Mesodermal cell (in vitro differentiated cells): ENCODE measurements around the gene CA9. TPM values are rescaled to one million over a fixed set of nuclear protein-coding genes. Genes with fewer than 3 reads are reported as not detected.
"Not testable (repeated sequence)": the region's sequence is repeated elsewhere in the genome, so short reads cannot be mapped to it uniquely, and the experiment has no call there.

Source experiments
- H3K27ac ChIP-seq: 2 replicates; pipeline ENCODE4 v1.7.0; 2013; ENCODE audit warnings: mild to moderate bottlenecking, low read depth, low read length, moderate library complexity; ENCODE audit not compliant: severe bottlenecking
- H3K36me3 ChIP-seq: 2 replicates; pipeline ENCODE4 v1.7.1; 2013; ENCODE audit warnings: mild to moderate bottlenecking, low read length, moderate library complexity; ENCODE audit not compliant: control insufficient read depth, insufficient read depth
- H3K4me1 ChIP-seq: one replicate; pipeline ENCODE4 v1.7.1; 2013; ENCODE audit warnings: mild to moderate bottlenecking, low read length; ENCODE audit not compliant: insufficient read depth, control insufficient read depth, poor library complexity, severe bottlenecking
- H3K4me3 ChIP-seq: 2 replicates; pipeline ENCODE4 v1.7.0; 2013; ENCODE audit warnings: low read length, control low read depth, mild to moderate bottlenecking; ENCODE audit not compliant: insufficient read depth, poor library complexity, severe bottlenecking; ENCODE audit errors: extremely low read depth
- H3K9me3 ChIP-seq: 2 replicates; pipeline ENCODE4 v1.7.1; 2013; ENCODE audit warnings: mild to moderate bottlenecking, low read length, moderate library complexity; ENCODE audit not compliant: control insufficient read depth
- WGBS, 2 experiments: methylation state at CpG; one replicate each; pipeline ENCODE4 v1.1.5; 2013; ENCODE audit warnings: missing lambda C conversion rate in 2 of 2; ENCODE audit not compliant: insufficient coverage in 2 of 2; 5-methylcytosine and 5-hydroxymethylcytosine counted together
- polyA plus RNA-seq, 2 experiments: library from polyadenylated mRNA; stranded (reverse); fragments of 50-300 nt; gene quantifications; one replicate each; pipeline ENCODE4 v1.2.3, GENCODE V29; 2013

Gene CA9
- 0.66 TPM for polyA plus RNA-seq (2013, experiment 1 of 2)
- polyA plus RNA-seq (2013, experiment 2 of 2): 1.1 TPM

- Histone ChIP-seq H3K9me3 (no peaks in the 10 kb centered on the region), H3K4me1 (peaks cover 8% of the 10 kb centered on the region), H3K4me3 (no peak within 1 kb of the TSS), H3K27ac (no peak within 1 kb of the TSS), H3K36me3 (no peaks in the 10 kb centered on the region)
- 82 to 84% methylated on average over 7 to 9 of the region's 10 CpGs for WGBS, 2 experiments
Observed at GRCh38 chr9:35673132-35674024, at the start of gene CA9. Gene CA9, plus strand, starts transcription at chr9:35673928. Its CDS starts 32 bp downstream, at chr9:35673960.

- no peak overlapping the region for H3K27ac ChIP-seq
- H3K4me3 ChIP-seq: no peak overlapping the region
- no peaks in the 10 kb centered on the region for H3K9me3 ChIP-seq
- WGBS, 2 experiments: 93% methylated on average over 2 of the region's 2 CpGs; no CpG with 5 or more reads in 1 of the 2 experiments
- no peaks in the 10 kb centered on the region for H3K36me3 ChIP-seq
- no peaks in the 10 kb centered on the region for H3K4me1 ChIP-seq
Observed at GRCh38 chr9:35627575-35627974, 46.2 kb upstream of the CA9 start.

- no peak overlapping the region for H3K4me3 ChIP-seq
- H3K4me1 ChIP-seq: no peaks in the 10 kb centered on the region
- 94 to 96% methylated on average over 5 to 6 of the region's 6 CpGs for WGBS, 2 experiments
- no peak overlapping the region for H3K27ac ChIP-seq
- no peaks in the 10 kb centered on the region for H3K9me3 ChIP-seq
- H3K36me3 ChIP-seq: no peaks in the 10 kb centered on the region
Observed at GRCh38 chr9:35628389-35628991, 45.2 kb upstream of the CA9 start.

- Histone ChIP-seq H3K4me3 (no peak overlapping the region), H3K4me1 (no peaks in the 10 kb centered on the region), H3K27ac (no peak overlapping the region), H3K9me3 (no peaks in the 10 kb centered on the region), H3K36me3 (no peaks in the 10 kb centered on the region)
- WGBS, 2 experiments: 93 to 100% methylated on average over 5 of the region's 5 CpGs
Observed at GRCh38 chr9:35629597-35629996, 44.1 kb upstream of the CA9 start.

- Histone ChIP-seq H3K27ac (no peak overlapping the region), H3K9me3 (no peaks in the 10 kb centered on the region), H3K4me1 (no peaks in the 10 kb centered on the region), H3K4me3 (no peak overlapping the region), H3K36me3 (no peaks in the 10 kb centered on the region)
Observed at GRCh38 chr9:35635730-35636129, 38.0 kb upstream of the CA9 start.

GRCh38 chr9:35636135-35636876 is 37.4 kb upstream of the CA9 start:
- WGBS, 2 experiments: 82 to 91% methylated on average over 6 of the region's 9 CpGs
- Histone ChIP-seq H3K4me3 (no peak overlapping the region), H3K4me1 (no peaks in the 10 kb centered on the region), H3K27ac (no peak overlapping the region), H3K9me3 (no peaks in the 10 kb centered on the region), H3K36me3 (no peaks in the 10 kb centered on the region)

- 89 to 94% methylated on average over 4 to 6 of the region's 6 CpGs for WGBS, 2 experiments
- not testable (repeated sequence) for H3K9me3 ChIP-seq
Observed at GRCh38 chr9:35636877-35637246, 36.9 kb upstream of the CA9 start.

GRCh38 chr9:35637427-35637955 is 36.2 kb upstream of the CA9 start:
- H3K4me1 ChIP-seq, H3K27ac ChIP-seq, H3K4me3 ChIP-seq, H3K36me3 ChIP-seq, H3K9me3 ChIP-seq: not testable (repeated sequence)
- 87 to 94% methylated on average over 5 to 9 of the region's 9 CpGs for WGBS, 2 experiments

More at GRCh38 chr9:35636877-35637246, 36.9 kb upstream of the CA9 start:
- not testable (repeated sequence) for H3K4me3 ChIP-seq, H3K27ac ChIP-seq, H3K36me3 ChIP-seq, H3K4me1 ChIP-seq

- H3K4me3 ChIP-seq, H3K4me1 ChIP-seq, H3K36me3 ChIP-seq, H3K27ac ChIP-seq, H3K9me3 ChIP-seq: not testable (repeated sequence)
- WGBS, 2 experiments: 78 to 89% methylated on average over 3 of the region's 8 CpGs
Observed at GRCh38 chr9:35638751-35639150, 35.0 kb upstream of the CA9 start.

- WGBS, 2 experiments: no CpG with 5 or more reads among the region's 1 CpG
- not testable (repeated sequence) for H3K4me1 ChIP-seq, H3K36me3 ChIP-seq, H3K4me3 ChIP-seq, H3K9me3 ChIP-seq, H3K27ac ChIP-seq
Observed at GRCh38 chr9:35639225-35639624, 34.5 kb upstream of the CA9 start.
